ENCODE data around the gene TMOD3. TPM values are rescaled to one million over a fixed set of nuclear protein-coding genes. Genes with fewer than 3 reads are reported as not detected.

The TMOD3 gene
- total and polyA plus RNA-seq, 2 experiments from 2014 or later: 27.2 to 38.3 TPM

GRCh38 chr15:51814606-51815005 lies 14.8 kb upstream of the TMOD3 start:
- no peaks in the 10 kb centered on the region for H3K36me3 ChIP-seq (replicated peaks; ENCODE audit: insufficient read depth, low read depth)
- H2AFZ ChIP-seq: no peak overlapping the region
- TF ChIP-seq EZH2 (IDR thresholded peaks at IDR 0.05; ENCODE audit: borderline replicate concordance): no peak
- no peak for TF ChIP-seq CTCF (IDR thresholded peaks at IDR 0.05; ENCODE audit: poor library complexity)
- TF ChIP-seq EZH2phosphoT487 (IDR thresholded peaks at IDR 0.05; ENCODE audit: low read depth, severe bottlenecking, unreplicated experiment): no peak
- H3K4me1 ChIP-seq (ENCODE audit: insufficient read depth): no peaks in the 10 kb centered on the region
- H4K20me1 ChIP-seq (ENCODE audit: insufficient read depth, poor library complexity, severe bottlenecking): no peaks in the 10 kb centered on the region
- no peaks in the 10 kb centered on the region for H3K79me2 ChIP-seq
- 95% methylated on average over 3 of the region's 3 CpGs for WGBS (ENCODE audit: low lambda C conversion rate, missing lambda C conversion rate)
- no peaks in the 10 kb centered on the region for H3K9me3 ChIP-seq (ENCODE audit: low read depth)
- no peak overlapping the region for H3K4me3 ChIP-seq
- H3K4me2 ChIP-seq: no peak overlapping the region
- no peak overlapping the region for H3K27ac ChIP-seq
- no peaks in the 10 kb centered on the region for H3K9me2 ChIP-seq (replicated peaks; ENCODE audit: insufficient read depth)
- no peaks in the 10 kb centered on the region for H3K27me3 ChIP-seq
- DNase-seq (ENCODE audit: low spot score): no peak

GRCh38 chr15:51816611-51817010 lies 12.8 kb upstream of the TMOD3 start:
- DNase-seq (ENCODE audit: low spot score): peak; percentile 14
- H3K9me2 ChIP-seq (replicated peaks; ENCODE audit: insufficient read depth): no peaks in the 10 kb centered on the region
- no peak overlapping the region for H3K4me3 ChIP-seq
- H2AFZ ChIP-seq: no peak overlapping the region
- no peak overlapping the region for H3K4me2 ChIP-seq
- no peaks in the 10 kb centered on the region for H3K9me3 ChIP-seq (ENCODE audit: low read depth)
- TF ChIP-seq EZH2phosphoT487 (IDR thresholded peaks at IDR 0.05; ENCODE audit: low read depth, severe bottlenecking, unreplicated experiment) (no peak), CTCF (IDR thresholded peaks at IDR 0.05; ENCODE audit: poor library complexity) (no peak), EZH2 (IDR thresholded peaks at IDR 0.05; ENCODE audit: borderline replicate concordance) (no peak)
- no peaks in the 10 kb centered on the region for H4K20me1 ChIP-seq (ENCODE audit: insufficient read depth, poor library complexity, severe bottlenecking)
- no peak overlapping the region for H3K27ac ChIP-seq
- no peaks in the 10 kb centered on the region for H3K79me2 ChIP-seq
- H3K36me3 ChIP-seq (replicated peaks; ENCODE audit: insufficient read depth, low read depth): no peaks in the 10 kb centered on the region
- no peaks in the 10 kb centered on the region for H3K27me3 ChIP-seq
- no peaks in the 10 kb centered on the region for H3K4me1 ChIP-seq (ENCODE audit: insufficient read depth)

GRCh38 chr15:51818150-51818549 lies 11.3 kb upstream of the TMOD3 start:
- no peak overlapping the region for H3K27ac ChIP-seq
- no peaks in the 10 kb centered on the region for H3K36me3 ChIP-seq (replicated peaks; ENCODE audit: insufficient read depth, low read depth)
- DNase-seq (ENCODE audit: low spot score): no peak
- H3K4me3 ChIP-seq: no peak overlapping the region
- WGBS (ENCODE audit: low lambda C conversion rate, missing lambda C conversion rate): 55% methylated on average over 3 of the region's 3 CpGs
- H3K4me2 ChIP-seq: no peak overlapping the region
- TF ChIP-seq CTCF (IDR thresholded peaks at IDR 0.05; ENCODE audit: poor library complexity): no peak
- TF ChIP-seq EZH2phosphoT487 (IDR thresholded peaks at IDR 0.05; ENCODE audit: low read depth, severe bottlenecking, unreplicated experiment): no peak
- no peak for TF ChIP-seq EZH2 (IDR thresholded peaks at IDR 0.05; ENCODE audit: borderline replicate concordance)
- no peaks in the 10 kb centered on the region for H3K4me1 ChIP-seq (ENCODE audit: insufficient read depth)
- H3K9me3 ChIP-seq (ENCODE audit: low read depth): no peaks in the 10 kb centered on the region
- no peak overlapping the region for H2AFZ ChIP-seq
- H3K79me2 ChIP-seq: no peaks in the 10 kb centered on the region
- H3K27me3 ChIP-seq: no peaks in the 10 kb centered on the region
- H3K9me2 ChIP-seq (replicated peaks; ENCODE audit: insufficient read depth): no peaks in the 10 kb centered on the region
- no peaks in the 10 kb centered on the region for H4K20me1 ChIP-seq (ENCODE audit: insufficient read depth, poor library complexity, severe bottlenecking)

- H3K27me3 ChIP-seq: no peaks in the 10 kb centered on the region
- H3K4me1 ChIP-seq (ENCODE audit: insufficient read depth): no peaks in the 10 kb centered on the region
- H2AFZ ChIP-seq: no peak overlapping the region
- H3K9me2 ChIP-seq (replicated peaks; ENCODE audit: insufficient read depth): no peaks in the 10 kb centered on the region
- H4K20me1 ChIP-seq (ENCODE audit: insufficient read depth, poor library complexity, severe bottlenecking): peaks cover 1% of the 10 kb centered on the region
- TF ChIP-seq EZH2phosphoT487 (IDR thresholded peaks at IDR 0.05; ENCODE audit: low read depth, severe bottlenecking, unreplicated experiment) (no peak), CTCF (IDR thresholded peaks at IDR 0.05; ENCODE audit: poor library complexity) (no peak), EZH2 (IDR thresholded peaks at IDR 0.05; ENCODE audit: borderline replicate concordance) (no peak)
- no peaks in the 10 kb centered on the region for H3K9me3 ChIP-seq (ENCODE audit: low read depth)
- no peaks in the 10 kb centered on the region for H3K36me3 ChIP-seq (replicated peaks; ENCODE audit: insufficient read depth, low read depth)
- no peak overlapping the region for H3K27ac ChIP-seq
- WGBS (ENCODE audit: low lambda C conversion rate, missing lambda C conversion rate): 79% methylated on average over 3 of the region's 3 CpGs
- H3K4me2 ChIP-seq: no peak overlapping the region
- no peak overlapping the region for H3K4me3 ChIP-seq
- DNase-seq (ENCODE audit: low spot score): no peak
- H3K79me2 ChIP-seq: peaks cover 8% of the 10 kb centered on the region
Observed at GRCh38 chr15:51825698-51826097, 3.8 kb upstream of the TMOD3 start.
